ENCODE results near the gene STARD3.

- TF ChIP-seq POLR2A (IDR thresholded peaks at IDR 0.05; ENCODE audit: low read depth) (no peak), POLR2AphosphoS5 (IDR thresholded peaks at IDR 0.05) (no peak)
- TF ChIP-seq, protein P1, sequence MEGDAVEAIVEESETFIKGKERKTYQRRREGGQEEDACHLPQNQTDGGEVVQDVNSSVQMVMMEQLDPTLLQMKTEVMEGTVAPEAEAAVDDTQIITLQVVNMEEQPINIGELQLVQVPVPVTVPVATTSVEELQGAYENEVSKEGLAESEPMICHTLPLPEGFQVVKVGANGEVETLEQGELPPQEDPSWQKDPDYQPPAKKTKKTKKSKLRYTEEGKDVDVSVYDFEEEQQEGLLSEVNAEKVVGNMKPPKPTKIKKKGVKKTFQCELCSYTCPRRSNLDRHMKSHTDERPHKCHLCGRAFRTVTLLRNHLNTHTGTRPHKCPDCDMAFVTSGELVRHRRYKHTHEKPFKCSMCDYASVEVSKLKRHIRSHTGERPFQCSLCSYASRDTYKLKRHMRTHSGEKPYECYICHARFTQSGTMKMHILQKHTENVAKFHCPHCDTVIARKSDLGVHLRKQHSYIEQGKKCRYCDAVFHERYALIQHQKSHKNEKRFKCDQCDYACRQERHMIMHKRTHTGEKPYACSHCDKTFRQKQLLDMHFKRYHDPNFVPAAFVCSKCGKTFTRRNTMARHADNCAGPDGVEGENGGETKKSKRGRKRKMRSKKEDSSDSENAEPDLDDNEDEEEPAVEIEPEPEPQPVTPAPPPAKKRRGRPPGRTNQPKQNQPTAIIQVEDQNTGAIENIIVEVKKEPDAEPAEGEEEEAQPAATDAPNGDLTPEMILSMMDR (IDR thresholded peaks at IDR 0.05): no peak
Measured at GRCh38 chr17:39615434-39615833, 21.5 kb upstream of the STARD3 start.

Data from esophagus muscularis mucosa (tissue), 3 donors.